Activated CD4-positive, alpha-beta T cell treated with anti-CD3 and anti-CD28 coated beads, Interleukin-2, Interleukin-4, amounts not matched to agents 100 ng/mL and 50 ng/mL, durations not matched to agents 16 hours and 8 hours (primary cell): ENCODE measurements around the gene SIK1.
A peak's percentile ranks its signal among the peaks of the same experiment; 100 is the strongest.
"Not testable (repeated sequence)": the region's sequence is repeated elsewhere in the genome, so short reads cannot be mapped to it uniquely, and the experiment has no call there.

Source experiments
- DNase-seq: peaks from one replicate; pipeline ENCODE4 v3.0.0-alpha.2; 2020; ENCODE audit warnings: low spot score

Gene SIK1

DNA sequence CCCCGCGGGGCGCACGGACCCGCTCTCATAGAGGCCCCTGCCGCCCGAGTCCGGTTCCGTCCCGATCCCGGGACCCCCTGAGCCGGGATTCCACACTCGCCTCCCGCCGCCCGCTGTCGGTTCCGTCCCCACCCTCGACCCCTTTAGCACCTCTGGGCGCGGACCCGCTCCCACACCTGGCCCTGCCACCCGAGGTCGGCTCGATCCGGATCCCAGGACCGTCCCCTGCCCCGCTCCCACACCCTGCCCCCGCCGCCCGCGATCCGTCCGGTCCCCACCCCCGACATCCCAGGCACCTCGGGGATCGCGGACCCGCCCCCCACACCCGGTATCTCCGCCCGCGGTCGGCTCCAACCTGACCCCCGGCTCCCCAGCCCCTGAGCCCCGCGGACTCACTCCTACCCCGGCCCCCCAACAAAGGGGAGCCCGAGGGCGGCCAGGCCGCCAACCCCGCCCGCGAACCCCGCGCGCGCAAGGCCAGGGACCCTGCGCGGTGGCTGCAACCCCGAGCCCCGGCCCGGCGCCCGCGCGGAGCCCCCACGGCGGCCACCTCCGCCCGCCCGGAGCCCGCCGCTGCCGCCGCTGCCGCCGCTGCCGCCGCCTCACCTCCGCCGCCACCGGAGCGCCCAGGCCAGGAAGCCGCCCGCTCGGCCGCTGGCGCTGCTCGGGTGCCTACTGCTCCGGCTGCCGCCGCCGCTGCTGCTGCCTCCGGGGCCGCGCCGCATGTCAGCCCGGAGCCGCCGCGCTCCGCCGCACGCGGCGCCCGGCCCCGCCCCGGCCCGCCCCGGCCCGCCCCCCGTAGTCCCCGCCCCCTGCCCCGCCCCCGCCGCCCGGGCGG, at the start of gene SIK1:
TSS of gene SIK1 (minus strand) at position 728 of the 838 bp plus-strand sequence. CDS start 953 bp downstream, outside the sequence.
- not testable (repeated sequence) for DNase-seq

DNA sequence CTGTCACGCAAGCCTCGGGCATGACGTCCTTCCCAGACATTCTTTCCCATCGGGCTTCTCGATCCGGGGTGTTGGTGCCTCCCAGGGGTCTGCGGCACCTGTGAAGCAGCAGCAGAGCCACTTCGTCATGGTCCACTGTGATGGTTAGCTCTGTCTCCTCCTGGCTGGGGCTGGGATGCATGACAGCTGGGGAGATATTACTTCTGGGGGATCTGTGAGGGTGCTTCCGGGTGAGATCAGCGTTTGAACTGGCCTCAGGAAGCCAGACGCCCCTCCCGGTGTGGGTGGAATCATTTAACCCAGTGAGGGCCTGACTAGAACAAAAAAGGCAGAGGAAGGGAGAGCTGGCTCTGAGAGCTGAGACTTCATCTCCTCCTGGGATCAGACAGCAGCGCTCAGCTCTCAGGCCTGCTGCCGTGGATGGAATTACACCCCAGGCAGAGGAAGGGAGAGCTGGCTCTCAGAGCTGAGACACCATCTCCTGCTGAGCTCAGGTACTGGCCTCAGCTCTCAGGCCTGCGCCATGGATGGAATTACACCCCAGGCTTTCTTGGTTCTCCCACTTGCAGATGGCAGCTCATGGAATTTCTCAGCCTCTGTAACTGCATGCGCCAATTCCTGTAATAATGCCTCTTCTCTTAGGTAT, 44.8 kb upstream of the SIK1 start:
- not testable (repeated sequence) for DNase-seq

DNA sequence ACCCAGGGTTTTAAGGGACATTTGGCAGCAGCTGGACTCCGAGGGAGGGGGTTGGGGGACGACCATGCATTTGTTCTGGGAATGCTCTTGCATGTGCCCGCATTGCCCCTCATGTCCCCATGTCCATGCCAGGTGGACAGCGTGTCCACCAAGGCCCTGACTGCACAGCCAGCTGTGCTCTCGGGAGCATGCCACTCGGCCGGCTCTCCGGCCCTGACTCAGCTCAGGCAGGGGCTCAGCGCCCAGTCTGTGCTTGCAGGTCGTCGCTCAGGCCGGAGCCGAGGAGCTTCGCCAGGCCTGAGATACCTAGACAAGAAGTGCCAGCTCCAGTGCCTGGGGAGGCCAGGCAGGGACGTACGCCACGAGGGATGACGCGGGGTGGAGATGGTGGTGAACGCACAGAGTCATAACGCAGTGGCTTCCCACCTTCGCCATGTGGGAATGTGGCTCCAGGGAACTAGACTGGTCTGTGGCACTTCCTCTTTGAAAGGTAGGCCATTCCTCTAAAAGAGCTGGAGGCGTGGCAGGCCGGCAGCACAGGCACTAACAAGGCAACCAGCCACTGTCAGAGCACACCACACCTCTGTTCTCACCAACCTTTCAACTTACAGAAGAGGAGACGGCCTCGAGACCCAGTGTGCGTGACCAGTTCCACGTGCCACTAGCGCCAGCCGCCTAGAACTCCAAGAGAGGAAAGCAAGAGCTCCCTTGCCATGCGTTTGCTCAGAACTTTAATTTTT, 43.0 kb upstream of the SIK1 start:
- DNase-seq, result not testable (repeated sequence)

DNA sequence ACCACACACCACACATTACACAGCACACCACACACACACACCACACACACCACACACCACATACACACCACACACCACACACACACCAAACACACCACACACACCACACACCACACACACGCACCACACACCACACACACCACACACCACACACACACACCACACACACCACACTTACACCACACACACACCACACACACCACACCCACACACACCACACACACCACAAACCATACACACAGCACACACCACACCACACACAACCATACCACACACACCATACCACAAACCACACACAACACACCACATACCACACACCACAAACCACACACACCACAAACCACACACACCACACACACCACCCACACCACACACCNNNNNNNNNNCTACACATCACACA, 40.9 kb upstream of the SIK1 start:
- DNase-seq, result peak; percentile 0

DNA sequence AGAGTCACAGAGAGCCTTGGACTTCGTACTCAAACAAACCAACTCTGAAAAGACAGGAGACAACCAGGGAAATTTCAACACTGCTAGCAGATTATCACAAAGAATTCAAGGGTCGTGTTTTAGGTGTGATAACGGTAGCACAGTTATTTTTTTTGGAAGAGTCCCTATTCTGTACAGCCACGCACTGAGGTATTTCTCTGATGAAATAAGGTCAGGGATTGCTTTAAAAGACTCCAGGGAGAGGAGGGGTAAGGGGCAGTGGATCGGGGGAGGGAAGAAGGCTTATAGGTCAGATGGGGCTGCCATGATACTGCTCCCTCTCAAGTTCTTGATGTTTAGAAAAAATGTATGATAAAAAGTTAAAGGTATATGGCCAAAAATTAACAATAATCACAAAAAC, 38.2 kb upstream of the SIK1 start:
- DNase-seq, result not testable (repeated sequence)

DNA sequence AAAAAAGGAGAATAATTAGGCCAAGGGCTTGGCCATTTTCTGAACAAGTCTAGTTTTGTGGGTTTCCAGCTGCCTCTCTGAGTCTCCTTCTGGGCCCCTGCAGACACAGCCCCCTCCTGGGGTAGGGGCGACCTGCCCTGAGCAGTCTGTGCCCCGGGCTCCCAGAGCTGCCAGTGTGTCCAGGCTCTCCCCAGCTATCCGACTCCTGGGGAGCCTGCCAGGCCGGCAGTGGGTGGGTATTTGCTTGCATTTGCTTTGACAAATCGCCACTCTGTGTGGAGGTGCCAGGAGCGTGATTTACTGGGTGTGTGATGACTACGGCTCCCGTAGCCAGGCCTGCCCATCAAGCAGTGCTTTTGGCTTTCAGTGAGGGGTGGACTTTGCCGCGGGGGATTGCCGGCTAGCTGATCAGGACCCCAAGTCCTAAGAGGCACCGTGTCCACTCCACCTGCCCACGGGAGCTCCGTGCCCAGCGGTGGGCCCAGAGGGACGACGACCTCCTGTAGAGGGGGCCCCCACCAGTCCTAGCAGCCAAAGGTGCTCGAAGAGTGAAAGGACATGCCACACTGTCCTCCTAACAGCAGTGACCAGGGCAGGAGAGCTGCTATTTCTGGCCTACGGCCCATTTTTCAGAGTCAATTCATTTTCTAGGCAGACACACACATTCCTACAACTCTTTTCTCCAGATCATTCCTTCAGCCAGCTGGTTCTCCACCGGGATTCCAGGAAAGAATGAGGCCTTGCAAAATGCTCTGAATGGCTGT, 36.7 kb upstream of the SIK1 start:
- not testable (repeated sequence) for DNase-seq

DNA sequence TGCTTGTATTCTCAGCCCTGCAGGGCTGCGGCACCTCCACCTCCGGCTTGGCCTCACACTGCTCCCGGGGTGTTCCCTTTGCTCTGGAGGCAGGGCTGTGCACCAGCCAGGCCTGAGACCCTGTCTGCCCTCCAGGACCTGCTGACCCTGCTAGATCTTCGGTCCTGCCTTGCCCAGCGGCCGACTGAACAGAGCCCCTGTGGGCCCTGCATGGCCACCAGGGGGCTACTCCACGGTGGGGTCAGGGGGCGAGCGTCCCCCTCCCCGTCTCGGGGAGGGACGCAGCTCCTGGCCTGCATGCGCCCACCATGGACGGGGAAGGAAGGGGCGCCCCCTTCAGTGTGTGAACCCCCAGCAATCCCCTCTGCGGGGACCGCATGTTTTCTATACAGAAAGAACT, 36.0 kb upstream of the SIK1 start:
- DNase-seq, result not testable (repeated sequence)

DNA sequence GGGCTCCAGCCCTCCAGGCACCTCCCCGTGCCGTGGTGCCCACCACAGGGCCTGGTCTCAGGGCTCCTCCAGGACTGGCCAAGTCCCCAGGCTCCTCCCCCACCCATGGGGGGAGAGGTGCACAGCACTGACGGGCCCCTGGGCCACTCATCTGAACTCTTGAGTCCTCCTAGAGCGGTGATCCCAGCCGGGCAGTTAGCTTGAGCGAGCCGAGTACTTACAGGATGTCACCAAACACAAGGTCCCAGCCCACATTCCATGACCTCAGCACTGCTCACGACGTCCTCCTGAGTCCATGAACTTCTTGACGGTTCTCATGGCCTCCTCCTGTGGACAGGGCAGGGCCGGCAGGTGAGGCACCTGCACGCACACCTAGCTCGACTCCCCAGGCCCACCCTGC, 33.5 kb upstream of the SIK1 start:
- DNase-seq, result not testable (repeated sequence)

DNA sequence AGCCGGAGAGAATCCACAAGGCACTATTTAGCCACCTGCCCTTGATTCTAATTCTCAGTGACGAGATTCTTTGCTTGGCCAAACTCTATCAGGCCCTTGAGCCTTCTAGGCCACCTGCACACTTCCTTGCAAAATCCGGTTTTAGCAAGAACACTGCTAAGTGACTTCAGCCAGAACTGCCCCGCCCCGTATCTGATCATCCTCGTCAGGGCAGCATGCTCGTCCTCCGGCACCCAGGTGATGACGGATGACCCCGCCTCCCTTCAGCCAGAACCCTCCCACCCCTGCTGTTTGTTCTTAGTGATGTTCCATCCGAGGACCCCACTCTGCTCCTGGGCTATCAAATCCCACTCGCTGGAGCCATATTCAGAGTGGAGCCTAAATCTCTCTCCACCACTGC, 32.1 kb upstream of the SIK1 start:
- DNase-seq, result not testable (repeated sequence)

DNA sequence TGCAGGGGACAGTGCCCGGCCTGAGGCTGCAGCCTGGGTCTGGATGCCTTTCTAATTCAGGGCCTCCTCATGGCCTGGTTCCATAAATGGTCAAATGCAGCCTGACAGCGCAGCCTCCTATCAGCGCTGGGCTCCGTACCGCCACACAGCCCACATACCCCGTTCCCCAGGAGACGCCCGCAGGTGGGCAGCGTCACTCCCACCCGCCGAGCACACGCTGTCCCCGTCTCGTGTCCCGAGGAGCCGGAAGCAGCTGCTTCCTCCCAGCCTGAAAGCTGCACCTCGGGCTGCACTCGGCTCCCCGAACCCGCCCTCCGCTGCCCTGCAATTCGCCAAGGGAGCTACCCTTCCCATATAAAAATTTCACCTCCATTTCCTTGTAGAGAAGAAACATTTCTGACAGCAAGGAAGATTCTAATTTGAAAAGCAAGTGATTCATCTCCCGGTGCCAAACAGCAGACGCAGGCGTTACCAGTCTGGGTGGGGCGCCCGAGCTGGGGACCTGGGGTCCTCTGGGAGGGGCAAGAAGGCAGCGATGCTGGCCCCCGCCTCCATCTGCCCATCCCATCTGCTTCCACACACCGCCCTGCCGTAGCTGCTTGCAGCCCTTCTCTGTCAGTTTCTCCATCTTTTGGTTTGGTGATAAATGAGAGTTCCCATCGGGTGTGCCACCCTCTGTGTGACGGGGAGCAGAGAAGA, 29.8 kb upstream of the SIK1 start:
- not testable (repeated sequence) for DNase-seq

DNA sequence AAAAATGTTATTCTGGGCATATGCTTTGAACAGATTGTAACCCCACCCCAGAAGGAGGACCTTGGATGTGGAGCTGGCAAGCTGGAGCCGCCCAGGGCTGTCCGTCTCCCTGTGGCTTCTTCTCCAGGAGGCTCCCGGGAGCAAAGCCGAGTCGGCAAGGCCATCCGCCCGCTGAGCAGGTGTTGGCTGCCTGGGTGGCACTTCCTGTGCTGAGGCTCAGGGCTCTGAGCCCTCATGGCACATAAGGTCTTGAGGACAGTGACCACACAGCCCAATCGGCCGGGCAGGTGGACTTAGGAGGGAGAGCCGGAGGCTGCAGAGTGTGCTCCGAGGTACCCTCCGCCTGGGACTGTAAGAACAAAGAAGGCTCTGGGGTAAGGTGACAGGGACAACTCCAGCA, 28.8 kb upstream of the SIK1 start:
- DNase-seq, result not testable (repeated sequence)

DNA sequence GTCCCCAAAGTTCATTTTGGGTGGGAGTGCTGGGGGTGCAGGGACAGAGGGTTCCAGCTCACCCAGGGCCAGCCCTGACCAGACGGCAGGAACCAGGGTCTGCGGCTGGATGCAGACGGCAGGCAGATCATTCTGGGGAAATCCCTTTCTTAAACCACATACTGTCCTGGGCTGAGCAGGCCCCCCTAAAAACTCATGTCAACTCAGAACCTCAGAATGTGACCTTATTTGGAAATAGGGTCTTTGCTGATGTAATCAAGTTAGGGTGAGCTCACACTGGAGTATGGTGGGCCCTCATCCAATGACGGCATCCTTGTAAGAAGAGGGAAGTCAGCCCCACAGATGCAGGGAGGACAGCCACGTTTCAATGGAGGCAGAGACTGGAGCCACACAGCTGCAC, 27.2 kb upstream of the SIK1 start:
- not testable (repeated sequence) for DNase-seq

DNA sequence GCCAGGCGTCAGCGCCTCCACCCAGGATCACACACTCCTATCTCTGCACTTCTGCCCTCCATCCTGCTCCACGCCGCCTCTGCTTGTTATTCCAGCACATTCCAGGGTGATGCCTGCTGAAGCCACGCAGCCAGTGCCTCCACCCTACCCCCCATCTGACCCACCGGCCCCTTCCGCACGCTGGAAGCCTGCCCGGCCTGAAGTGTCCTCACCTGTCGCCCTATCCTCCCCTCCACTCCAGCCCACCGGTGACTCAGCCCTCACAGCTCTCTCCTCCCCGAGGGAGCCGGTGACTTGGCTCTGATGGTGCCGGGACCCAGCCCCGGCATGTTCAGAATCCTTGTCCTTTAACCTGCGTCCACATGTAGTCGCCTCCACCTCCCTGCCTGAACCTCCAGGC, 24.9 kb upstream of the SIK1 start:
- DNase-seq, result not testable (repeated sequence)

DNA sequence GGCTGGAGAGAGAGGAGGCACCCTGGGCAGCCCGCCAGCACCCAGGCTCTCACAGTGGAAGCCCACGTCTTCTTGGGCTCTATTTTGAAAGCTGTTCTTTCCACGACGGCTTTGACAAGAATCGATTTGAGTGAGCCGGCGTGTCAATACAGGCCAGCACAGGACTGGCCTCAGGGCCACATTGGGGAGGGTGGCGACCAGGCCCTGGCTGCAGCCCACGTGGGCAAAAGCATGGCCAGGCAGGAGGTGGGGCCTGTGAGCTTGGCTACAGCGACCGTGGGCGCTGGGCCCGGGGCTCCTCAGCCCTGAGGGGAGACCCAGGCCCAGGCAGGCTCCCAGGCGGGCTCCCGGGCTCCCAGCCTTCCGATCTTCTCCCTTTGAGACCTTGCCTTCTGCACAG, 23.4 kb upstream of the SIK1 start:
- not testable (repeated sequence) for DNase-seq

DNA sequence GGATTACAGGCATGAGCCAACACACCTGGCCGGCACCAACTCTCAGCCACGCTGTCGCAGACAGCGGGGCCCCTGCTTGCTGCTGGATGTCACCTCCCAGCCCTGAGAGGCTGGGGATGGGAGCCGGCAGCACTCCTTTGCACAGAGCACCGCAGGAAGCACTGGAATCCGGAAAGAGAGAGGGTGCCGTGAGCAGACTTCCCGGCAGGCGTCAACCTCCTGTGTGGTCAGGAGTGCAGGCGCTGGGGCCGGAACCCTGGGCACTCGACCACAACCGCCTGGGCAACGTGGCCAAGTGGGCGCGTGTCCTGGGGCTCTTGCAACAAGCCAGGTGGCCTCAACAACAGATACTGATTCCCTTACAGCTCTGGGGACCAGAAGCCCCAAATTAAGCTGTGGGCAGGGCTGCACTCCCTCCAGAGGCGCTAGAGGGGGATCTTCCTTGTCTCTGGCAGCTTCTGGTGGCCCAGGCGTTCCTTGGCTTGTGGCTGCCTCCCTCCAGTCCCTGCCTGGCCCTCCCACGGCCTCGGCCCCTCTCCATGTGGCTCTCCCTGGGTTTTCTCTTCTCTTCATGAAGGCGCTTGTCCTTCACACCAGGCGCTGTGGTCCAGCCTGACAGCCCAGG, 20.5 kb upstream of the SIK1 start:
- not testable (repeated sequence) for DNase-seq

DNA sequence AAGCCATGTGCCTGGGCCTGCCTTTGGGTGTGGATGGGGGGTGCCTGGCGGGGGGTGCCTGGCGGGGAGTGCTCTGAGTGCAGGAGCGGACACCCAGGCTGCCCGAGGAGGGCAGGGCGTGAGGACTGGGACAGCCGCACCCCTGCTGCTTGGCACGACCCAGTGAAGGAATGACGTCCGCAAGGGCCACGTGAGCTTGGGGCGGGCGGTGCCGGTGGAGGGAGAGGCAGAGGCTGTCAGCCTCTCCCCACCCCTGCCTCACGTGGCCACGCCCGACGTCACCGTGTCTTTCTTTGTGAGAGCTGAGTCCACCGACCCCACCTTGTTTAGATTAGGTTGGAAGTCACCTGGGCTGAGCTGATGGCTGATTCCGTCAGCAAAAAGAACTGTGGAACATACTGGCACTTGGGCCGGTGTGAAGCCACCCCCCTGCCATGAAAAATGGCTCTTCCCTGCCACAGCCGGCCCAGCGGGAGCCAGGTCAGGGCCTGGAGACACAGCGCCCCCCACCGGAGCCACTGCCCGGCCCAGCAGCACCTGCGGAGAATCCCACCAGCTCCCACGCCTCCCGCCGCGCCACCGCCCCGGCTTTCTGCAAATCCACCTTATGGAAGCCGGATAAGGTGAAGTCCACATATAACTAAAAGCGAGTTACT, 19.5 kb upstream of the SIK1 start:
- DNase-seq, result not testable (repeated sequence)

DNA sequence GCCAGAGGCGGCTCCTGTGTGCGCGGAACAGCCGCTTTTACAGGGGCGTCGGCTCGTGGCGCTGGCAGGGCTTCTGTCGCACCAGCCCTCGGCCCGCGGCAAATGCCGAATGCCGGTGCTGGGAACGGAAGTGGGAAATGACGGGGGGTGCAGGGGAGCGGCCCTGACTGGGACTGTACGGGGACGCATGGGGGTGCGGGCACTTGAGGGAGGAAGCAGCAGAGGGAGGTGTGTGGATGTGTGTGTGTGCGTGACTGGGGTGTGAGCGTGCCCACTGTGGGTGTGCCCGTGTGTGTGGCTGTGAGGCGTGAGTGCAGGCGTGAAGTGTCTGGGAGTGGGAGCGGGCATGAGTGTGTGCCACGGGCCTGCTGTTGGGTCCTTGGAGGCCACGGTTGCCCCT, 17.6 kb upstream of the SIK1 start:
- DNase-seq, result not testable (repeated sequence)

DNA sequence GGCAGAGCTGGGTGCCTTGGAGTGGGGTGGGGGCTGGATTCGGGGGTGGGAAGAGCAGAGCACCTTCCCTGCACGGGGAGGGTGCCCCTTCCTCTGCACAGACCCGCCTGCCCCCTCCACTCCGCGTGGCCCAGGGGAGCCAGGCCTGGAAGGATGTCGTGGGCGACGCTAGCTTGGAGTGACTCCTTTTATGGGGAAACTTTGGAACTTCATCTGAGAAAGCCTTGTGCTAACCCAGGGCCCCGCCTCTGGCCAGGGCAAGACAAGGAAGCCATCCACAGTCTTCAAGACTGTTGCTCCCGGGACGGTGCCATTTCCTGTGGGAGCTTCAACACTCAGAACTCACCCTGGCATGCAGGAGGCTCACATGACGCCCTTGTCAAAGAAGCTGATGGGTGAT, 15.6 kb upstream of the SIK1 start:
- not testable (repeated sequence) for DNase-seq

DNA sequence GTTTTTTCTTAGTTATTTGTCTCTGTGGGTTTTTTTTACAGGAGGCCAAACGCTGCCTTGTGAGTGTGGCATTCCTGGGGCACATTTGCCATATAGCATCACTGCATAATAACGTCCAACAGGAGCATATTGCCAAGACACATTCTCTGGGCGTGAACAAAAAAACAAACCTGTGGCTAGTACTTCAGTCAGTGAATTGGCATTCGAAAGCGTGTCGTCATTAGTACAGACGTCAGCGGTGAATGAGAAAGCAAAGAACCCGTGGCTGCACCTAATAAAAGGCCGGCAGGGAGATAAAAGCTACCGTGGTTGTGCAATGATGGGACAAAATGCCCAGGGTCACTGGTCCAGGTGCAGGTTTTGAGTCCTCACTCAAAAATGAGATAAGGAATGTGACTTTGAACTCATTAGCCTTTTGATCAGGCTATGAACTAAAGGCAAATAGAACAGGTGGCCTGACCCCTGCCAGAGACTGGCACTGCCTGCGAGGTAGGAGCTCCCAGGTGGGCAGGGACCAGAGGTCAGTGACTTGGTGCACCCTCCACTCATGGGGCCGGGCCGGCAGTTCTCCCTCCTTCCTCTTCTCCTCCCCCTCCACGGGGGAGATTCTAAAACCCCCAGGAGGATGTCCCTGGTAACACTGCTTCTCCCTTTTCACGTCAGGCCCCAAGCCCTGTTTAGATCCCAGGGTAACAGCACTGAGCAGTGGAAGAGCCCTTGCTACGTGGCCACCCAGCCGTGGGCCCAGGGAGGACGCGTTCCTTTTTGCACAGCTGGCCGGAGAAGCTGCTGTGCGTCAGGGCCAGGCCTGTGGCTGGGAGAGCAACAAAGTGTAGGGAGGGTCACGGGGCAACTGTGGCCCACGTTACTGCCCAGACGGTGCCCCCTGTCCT, 14.2 kb upstream of the SIK1 start:
- not testable (repeated sequence) for DNase-seq
